Inflammatory macrophage (primary cell): ENCODE data around the gene WDR88.
A peak's percentile ranks its signal among the peaks of the same experiment; 100 is the strongest.
"Not testable (repeated sequence)": the region's sequence is repeated elsewhere in the genome, so short reads cannot be mapped to it uniquely, and the experiment has no call there.

Experiments used
- DNase-seq, 2 donors: peaks; one replicate each; pipeline ENCODE4 v3.0.0-alpha.2; 2020 to 2022

Gene WDR88

GRCh38 chr19:33171916-33172359, 40.0 kb downstream of the WDR88 start:
- DNase-seq: no peak

- DNase-seq: no peak
Measured at GRCh38 chr19:33174186-33174585, 42.3 kb downstream of the WDR88 start.

GRCh38 chr19:33175156-33175782, 43.4 kb downstream of the WDR88 start:
- no peak for DNase-seq

GRCh38 chr19:33175886-33176669, 44.2 kb downstream of the WDR88 start:
- DNase-seq: no peak

GRCh38 chr19:33176670-33177416, 44.9 kb downstream of the WDR88 start:
- peak; percentile 98 to 99 for DNase-seq

- DNase-seq: no peak
Measured at GRCh38 chr19:33177417-33177979, 45.6 kb downstream of the WDR88 start.

GRCh38 chr19:33186431-33187182, 54.7 kb downstream of the WDR88 start:
- peak; percentile 51 to 68 for DNase-seq

- no peak for DNase-seq
Measured at GRCh38 chr19:33187183-33187540, 55.2 kb downstream of the WDR88 start.

GRCh38 chr19:33189453-33189852, 57.5 kb downstream of the WDR88 start:
- DNase-seq: no peak

GRCh38 chr19:33191092-33191491, 59.2 kb downstream of the WDR88 start:
- DNase-seq: not testable (repeated sequence)

- DNase-seq: no peak
Measured at GRCh38 chr19:33191501-33191900, 59.6 kb downstream of the WDR88 start.

GRCh38 chr19:33192010-33192409, 60.1 kb downstream of the WDR88 start:
- DNase-seq: no peak

GRCh38 chr19:33193269-33193864, 61.5 kb downstream of the WDR88 start:
- no peak for DNase-seq

GRCh38 chr19:33193865-33194362, 62.0 kb downstream of the WDR88 start, which contains the start of gene LRP3:
Gene LRP3 (plus strand): TSS chr19:33194330. CDS start chr19:33194786, 456 bp downstream.
- peak; percentile 7 to 23 for DNase-seq

GRCh38 chr19:33194532-33194885, 62.6 kb downstream of the WDR88 start:
- DNase-seq: peak in 1 of 2 donors; percentile 32

GRCh38 chr19:33194886-33195644, 63.2 kb downstream of the WDR88 start:
- no peak for DNase-seq

- DNase-seq: no peak
Measured at GRCh38 chr19:33195645-33196347, 63.9 kb downstream of the WDR88 start.

GRCh38 chr19:33196446-33197193, 64.7 kb downstream of the WDR88 start:
- no peak for DNase-seq

GRCh38 chr19:33197591-33198000, 65.7 kb downstream of the WDR88 start:
- no peak for DNase-seq
